GM12878 (cell line): Measurements from ENCODE around the gene PP2D1. TPM values are rescaled to one million over a fixed set of nuclear protein-coding genes. Genes with fewer than 3 reads are reported as not detected.

Experiments used
- ATAC-seq: fragments of 200-7000 bp; cut with Tn5 transposase; 3 replicates; pipeline ENCODE4 v1.9.1; 2020; ENCODE audit warnings: mild to moderate bottlenecking, moderate library complexity
- BruUV-seq: library from RNA; stranded (reverse); fragments of 400-500 nt; replicated peaks from 2 replicates; lab custom pipeline; 2021; lab: Mats Ljungman, UMichigan
- CTCF ChIA-PET: fragments of 300-600 bp; sonication (Branson Sonifier 250); formaldehyde crosslinking; extraction: SDS; loops from one replicate; lab custom pipeline; 2021; ENCODE audit warnings: inconsistent platforms; lab: Yijun Ruan, JAX
- POLR2A ChIA-PET: fragments of 350-600 bp; formaldehyde crosslinking; extraction: SDS; loops from one replicate; lab custom pipeline; 2021; ENCODE audit warnings: inconsistent platforms; lab: Charles Lee
- RAD21 ChIA-PET: fragments of 300-600 bp; sonication (Branson Sonifier 250); formaldehyde crosslinking; loops from one replicate; lab custom pipeline; 2023; ENCODE audit warnings: antibody characterized with exemption; ENCODE audit not compliant: unreplicated experiment; lab: Charles Lee
- SMC1A ChIA-PET: fragments of 300-600 bp; sonication (Branson Sonifier 250); formaldehyde crosslinking; loops from one replicate; lab custom pipeline; 2023; ENCODE audit not compliant: unreplicated experiment, uncharacterized antibody; lab: Charles Lee
- DNase-seq: peaks from one replicate; pipeline ENCODE4 v3.0.0-alpha.2; 2011; ENCODE audit warnings: low read depth, low spot score
- FAIRE-seq: peaks from 3 replicates; lab custom pipeline; 2011; peaks lifted over from hg19 to GRCh38; lab: Jason Lieb, UNC
- H2AFZ ChIP-seq: 2 replicates; pipeline ENCODE4 v1.6.0; 2011; ENCODE audit warnings: low read depth, low read length, control low read depth; ENCODE audit not compliant: control insufficient read depth
- H3K27ac ChIP-seq: 2 replicates; pipeline ENCODE4 v1.5.1; 2011; ENCODE audit warnings: control low read depth; ENCODE audit not compliant: control insufficient read depth, insufficient read depth
- H3K27me3 ChIP-seq, 2 experiments: replicated peaks in 1 of 2; 2 replicates each; pipeline versions ENCODE4 v1.6.0 to v1.6.1; 2011; ENCODE audit warnings: low read length in 1 of 2; ENCODE audit not compliant: control insufficient read depth in 2 of 2, insufficient read depth in 2 of 2
- H3K36me3 ChIP-seq, 2 experiments: 2 replicates each; pipeline ENCODE4 v1.5.1; 2011; ENCODE audit warnings: low read length in 1 of 2; ENCODE audit not compliant: control insufficient read depth in 2 of 2, insufficient read depth in 2 of 2
- H3K4me1 ChIP-seq: 2 replicates; pipeline ENCODE4 v1.6.1; 2011; ENCODE audit warnings: mild to moderate bottlenecking, low read length, moderate library complexity, mixed read lengths; ENCODE audit not compliant: control insufficient read depth, insufficient read depth
- H3K4me2 ChIP-seq: 2 replicates; pipeline ENCODE4 v1.6.0; 2011; ENCODE audit warnings: control low read depth; ENCODE audit not compliant: control insufficient read depth, insufficient read depth
- H3K4me3 ChIP-seq: fragments of 200-600 bp; sonication (generic); 2 replicates; pipeline ENCODE4 v1.5.1; 2016
- H3K79me2 ChIP-seq: 2 replicates; pipeline ENCODE4 v1.6.0; 2011; ENCODE audit warnings: low read length; ENCODE audit not compliant: control insufficient read depth, insufficient read depth
- H3K9ac ChIP-seq: 2 replicates; pipeline ENCODE4 v1.8.0; 2011; ENCODE audit warnings: low read length, control low read depth, mixed read lengths; ENCODE audit not compliant: control insufficient read depth, insufficient read depth
- H3K9me3 ChIP-seq: replicated peaks from 3 replicates; pipeline ENCODE4 v1.5.1; 2011; ENCODE audit warnings: mild to moderate bottlenecking, low read length; ENCODE audit not compliant: control insufficient read depth, insufficient read depth
- H4K20me1 ChIP-seq: 2 replicates; pipeline ENCODE4 v1.6.0; 2011; ENCODE audit not compliant: control insufficient read depth, insufficient read depth
- CBFB ChIP-seq: IDR thresholded peaks from 2 replicates; pipeline ENCODE4 v1.6.1; 2016; ENCODE audit warnings: antibody characterized with exemption, low read depth
- CHD1 ChIP-seq: IDR thresholded peaks from 2 replicates; pipeline ENCODE4 v1.6.1; 2012; ENCODE audit warnings: low read depth, low read length, improper control_type of control experiment
- ETV6 ChIP-seq, 2 experiments: fragments of 450-650 bp in 1 of 2; IDR thresholded peaks in 1 of 2; conservative IDR thresholded peaks in 1 of 2; 2 replicates each; pipeline ENCODE4 v1.6.1; 2014; ENCODE audit warnings: antibody characterized with exemption in 1 of 2, borderline replicate concordance in 1 of 2, low read depth in 1 of 2, mild to moderate bottlenecking in 1 of 2, moderate library complexity in 1 of 2
- HCFC1 ChIP-seq: fragments of 150-350 bp; IDR thresholded peaks from 2 replicates; pipeline ENCODE4 v1.6.1; 2014; ENCODE audit warnings: low read length
- HDAC6 ChIP-seq: fragments of 200-600 bp; sonication (generic); IDR thresholded peaks from one replicate; pipeline ENCODE4 v1.8.0; 2017; ENCODE audit warnings: antibody characterized with exemption; ENCODE audit not compliant: unreplicated experiment
- POLR2AphosphoS2 ChIP-seq: IDR thresholded peaks from 2 replicates; pipeline ENCODE4 v1.6.1; 2011; ENCODE audit warnings: low read depth, mild to moderate bottlenecking, low read length, improper control_type of control experiment, moderate library complexity
- POLR2AphosphoS5 ChIP-seq: IDR thresholded peaks from 2 replicates; pipeline ENCODE4 v1.6.1; 2011; ENCODE audit warnings: mild to moderate bottlenecking, low read length, inconsistent platforms
- RB1 ChIP-seq: fragments of 450-650 bp; formaldehyde crosslinking; IDR thresholded peaks from 2 replicates; pipeline ENCODE4 v1.6.1; 2017; ENCODE audit warnings: mild to moderate bottlenecking, borderline replicate concordance
- RELB ChIP-seq: fragments of 450-650 bp; IDR thresholded peaks from 2 replicates; pipeline ENCODE4 v1.6.1; 2017; ENCODE audit warnings: low read depth, mild to moderate bottlenecking, moderate library complexity
- RUNX3 ChIP-seq: IDR thresholded peaks from 2 replicates; pipeline ENCODE4 v1.6.1; 2012; ENCODE audit warnings: low read length, inconsistent platforms
- TAF1 ChIP-seq: IDR thresholded peaks from 2 replicates; pipeline ENCODE4 v1.6.1; 2011; ENCODE audit warnings: mild to moderate bottlenecking, low read depth, low read length, borderline replicate concordance
- YY1 ChIP-seq: IDR thresholded peaks from 2 replicates; pipeline ENCODE4 v1.6.1; 2011; ENCODE audit warnings: low read depth, mild to moderate bottlenecking, low read length
- ZNF274 ChIP-seq: IDR thresholded peaks from one replicate; pipeline ENCODE4 v1.8.0; 2011; ENCODE audit not compliant: insufficient read length, insufficient read depth
- ZSCAN29 ChIP-seq: fragments of 450-650 bp; IDR thresholded peaks from 2 replicates; pipeline ENCODE4 v1.6.1; 2017; ENCODE audit warnings: mild to moderate bottlenecking, moderate library complexity
- WGBS: methylation state at CpG from one replicate; pipeline ENCODE4 v1.1.6; 2016; ENCODE audit warnings: low lambda C conversion rate; ENCODE audit not compliant: insufficient replicate concordance, insufficient coverage; ENCODE audit errors: missing lambda C conversion rate; 5-methylcytosine and 5-hydroxymethylcytosine counted together
- in situ Hi-C: fragments of 300-500 bp; cut with MboI; formaldehyde crosslinking; loops from 9 replicates; pipeline ENCODE4 v1.14.3; 2018; ENCODE audit warnings: mixed read lengths
- intact Hi-C: fragments of 100-400 bp; cut with micrococcal nuclease; formaldehyde crosslinking; loops from one replicate; pipeline ENCODE4 v1.14.2; 2022; ENCODE audit not compliant: unreplicated experiment
- polyA plus RNA-seq, 11 experiments: library from polyadenylated mRNA; depleted of rRNA in 4 of 11; unstranded in 6 of 11; stranded (reverse) in 5 of 11; fragments of >200 nt; fragmentation: Nextera tagmentation in 4 of 11; fragmentation: Illumina TruSeq in 1 of 11; extraction: Ambion mirVana in 4 of 11; extraction: Trizol in 1 of 11; gene quantifications; 1 replicate in 1 of 11; 2 replicates in 10 of 11; pipeline versions ENCODE4 v1.2.1 to v1.2.3, GENCODE V29; 2011 to 2016; ENCODE audit warnings: inconsistent platforms in 2 of 11, missing spikeins in 2 of 11, low read depth in 1 of 11
- total RNA-seq, 4 experiments: library from RNA; depleted of rRNA in 3 of 4; stranded (reverse); fragments of >200 nt in 3 of 4; fragmentation: Illumina TruSeq in 1 of 4; extraction: Trizol in 1 of 4; gene quantifications; 2 replicates each; pipeline versions ENCODE4 v1.2.1 to v1.2.3, GENCODE V29; 2013 to 2021
- TF ChIP-seq, protein P1 (sequence below): fragments of 450-650 bp; IDR thresholded peaks from 2 replicates; pipeline ENCODE4 v1.6.1; 2017; ENCODE audit warnings: mild to moderate bottlenecking, moderate library complexity

PP2D1 gene
- total and polyA plus RNA-seq, 10 of the 15 experiments (the other 5 are each of a cell fraction or from before 2014, with no cell fraction given), result 0.04 to 0.18 (median 0.17) TPM; not detected in 7

DNA sequence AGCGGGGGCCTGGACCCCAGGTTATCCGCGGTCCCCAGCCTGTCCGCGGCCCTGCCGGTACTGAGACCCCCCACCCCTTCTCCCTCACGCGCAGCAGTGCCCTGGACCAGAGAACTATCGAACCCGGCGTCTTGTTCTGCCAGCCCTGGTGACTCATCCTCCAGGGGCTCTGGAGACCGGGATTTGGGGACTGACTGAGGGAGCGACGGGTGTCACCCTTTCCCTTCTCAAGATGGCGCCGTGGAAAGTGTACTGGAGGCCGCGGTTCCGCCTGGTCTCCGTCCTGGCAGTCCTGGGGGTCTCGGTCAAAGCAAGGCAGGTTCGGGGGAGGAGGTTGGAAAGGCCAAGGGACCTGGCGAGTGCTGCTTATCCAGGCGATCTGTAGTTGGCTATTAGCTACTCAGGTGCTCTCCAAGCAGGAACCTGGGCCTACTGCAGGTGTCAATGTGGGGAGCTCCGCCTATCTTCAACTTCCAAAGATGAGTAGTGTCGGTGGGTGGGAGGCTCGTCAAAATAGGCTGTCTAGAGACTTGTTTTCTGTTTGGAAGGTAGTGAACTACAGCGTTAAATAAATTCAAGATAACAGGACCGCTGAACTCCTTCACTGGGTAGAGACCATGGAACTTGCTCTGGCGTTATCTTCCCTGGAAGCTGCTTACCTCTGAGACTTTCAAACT lies 64.4 kb downstream of the PP2D1 start:
- POLR2A ChIA-PET, result interaction anchor here (0.6 to 1.4 kb wide), 5 partner anchors 94 to 240 kb away, joined by 3 to 5 read pairs (median 3); partner anchors contain the start of gene SGO1
- ATAC-seq (peak; percentile 46), FAIRE-seq (peak; percentile 49), DNase-seq (no peak)
- no peak for TF ChIP-seq HDAC6
- 0 out of 4 replicates have a peak, but pooled peaks of 1 of the 2 experiments have one; percentile 3 for TF ChIP-seq ETV6 (conservative IDR thresholded peaks at IDR 0.05 in 1 of 2, IDR thresholded peaks at IDR 0.05 in 1 of 2; ENCODE audit: borderline replicate concordance in 1 of 2, low read depth in 1 of 2)
- TF ChIP-seq RUNX3, result peak; percentile 9; the same call in 1 of the 2 replicates
- TF ChIP-seq RB1, result peak; percentile 48; the same call in 1 of the 2 replicates
- peak; percentile 27; the same call in 1 of the 2 replicates for TF ChIP-seq CHD1
- TF ChIP-seq TAF1, result peak; percentile 14; the same call in 1 of the 2 replicates
- TF ChIP-seq HCFC1, result peak; percentile 25; the same call in 1 of the 2 replicates
- no peak for TF ChIP-seq RELB
- peak; percentile 38; the same call in 1 of the 2 replicates for TF ChIP-seq CBFB
- no peak for TF ChIP-seq ZSCAN29
- TF ChIP-seq YY1, result peak; percentile 94
- TF ChIP-seq POLR2AphosphoS2, result peak; percentile 44; the same call in 1 of the 2 replicates
- TF ChIP-seq, protein P1, sequence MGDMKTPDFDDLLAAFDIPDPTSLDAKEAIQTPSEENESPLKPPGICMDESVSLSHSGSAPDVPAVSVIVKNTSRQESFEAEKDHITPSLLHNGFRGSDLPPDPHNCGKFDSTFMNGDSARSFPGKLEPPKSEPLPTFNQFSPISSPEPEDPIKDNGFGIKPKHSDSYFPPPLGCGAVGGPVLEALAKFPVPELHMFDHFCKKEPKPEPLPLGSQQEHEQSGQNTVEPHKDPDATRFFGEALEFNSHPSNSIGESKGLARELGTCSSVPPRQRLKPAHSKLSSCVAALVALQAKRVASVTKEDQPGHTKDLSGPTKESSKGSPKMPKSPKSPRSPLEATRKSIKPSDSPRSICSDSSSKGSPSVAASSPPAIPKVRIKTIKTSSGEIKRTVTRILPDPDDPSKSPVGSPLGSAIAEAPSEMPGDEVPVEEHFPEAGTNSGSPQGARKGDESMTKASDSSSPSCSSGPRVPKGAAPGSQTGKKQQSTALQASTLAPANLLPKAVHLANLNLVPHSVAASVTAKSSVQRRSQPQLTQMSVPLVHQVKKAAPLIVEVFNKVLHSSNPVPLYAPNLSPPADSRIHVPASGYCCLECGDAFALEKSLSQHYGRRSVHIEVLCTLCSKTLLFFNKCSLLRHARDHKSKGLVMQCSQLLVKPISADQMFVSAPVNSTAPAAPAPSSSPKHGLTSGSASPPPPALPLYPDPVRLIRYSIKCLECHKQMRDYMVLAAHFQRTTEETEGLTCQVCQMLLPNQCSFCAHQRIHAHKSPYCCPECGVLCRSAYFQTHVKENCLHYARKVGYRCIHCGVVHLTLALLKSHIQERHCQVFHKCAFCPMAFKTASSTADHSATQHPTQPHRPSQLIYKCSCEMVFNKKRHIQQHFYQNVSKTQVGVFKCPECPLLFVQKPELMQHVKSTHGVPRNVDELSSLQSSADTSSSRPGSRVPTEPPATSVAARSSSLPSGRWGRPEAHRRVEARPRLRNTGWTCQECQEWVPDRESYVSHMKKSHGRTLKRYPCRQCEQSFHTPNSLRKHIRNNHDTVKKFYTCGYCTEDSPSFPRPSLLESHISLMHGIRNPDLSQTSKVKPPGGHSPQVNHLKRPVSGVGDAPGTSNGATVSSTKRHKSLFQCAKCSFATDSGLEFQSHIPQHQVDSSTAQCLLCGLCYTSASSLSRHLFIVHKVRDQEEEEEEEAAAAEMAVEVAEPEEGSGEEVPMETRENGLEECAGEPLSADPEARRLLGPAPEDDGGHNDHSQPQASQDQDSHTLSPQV, result peak; percentile 80; the same call in 1 of the 2 replicates
- no peak for TF ChIP-seq ZNF274
- TF ChIP-seq POLR2AphosphoS5, result peak; percentile 27; the same call in 1 of the 2 replicates
- in situ Hi-C loops (loop anchor here (5.0 kb wide), 1 partner anchor 240 kb away; the partner anchor contains the start of gene SGO1), intact Hi-C loops (loop anchor here (1.0 to 5.0 kb wide), 4 partner anchors 15 to 239 kb away; partner anchors contain the start of gene SGO1)
- RAD21 ChIA-PET, result interaction anchor here (0.6 to 2.3 kb wide), 7 partner anchors 61 to 239 kb away, joined by 3 to 8 read pairs (median 5); partner anchors contain the start of gene KAT2B
- TSS peak; percentile 54 for BruUV-seq
- Histone ChIP-seq H2AFZ (peak overlapping the region; percentile 54), H3K9ac (peak overlapping the region; percentile 89), H3K27ac (peak overlapping the region; percentile 91), H3K9me3 (no peaks in the 10 kb centered on the region), H3K27me3 (no peaks in the 10 kb centered on the region), H3K4me3 (peak overlapping the region; percentile 87), H3K4me1 (peaks cover 3% of the 10 kb centered on the region; the same call in 1 of the 2 replicates), H3K79me2 (peaks cover 57% of the 10 kb centered on the region), H3K4me2 (peak overlapping the region; percentile 75), H4K20me1 (no peaks in the 10 kb centered on the region), H3K36me3 (peaks cover 0 to 15% of the 10 kb centered on the region in 2 experiments; a peak in 2 of 4 replicates)
- CTCF ChIA-PET, result interaction anchor here (0.9 to 1.5 kb wide), 2 partner anchors 178 to 240 kb away, joined by 3 to 6 read pairs; no protein-coding TSS in a partner anchor
- WGBS, result under 1% methylated on average over 30 of the region's 30 CpGs
- SMC1A ChIA-PET, result interaction anchor here (0.6 to 1.9 kb wide), 5 partner anchors 17 to 240 kb away, joined by 3 to 4 read pairs (median 3); no protein-coding TSS in a partner anchor
